ENCODE measurements around the gene TTC16.

DNA sequence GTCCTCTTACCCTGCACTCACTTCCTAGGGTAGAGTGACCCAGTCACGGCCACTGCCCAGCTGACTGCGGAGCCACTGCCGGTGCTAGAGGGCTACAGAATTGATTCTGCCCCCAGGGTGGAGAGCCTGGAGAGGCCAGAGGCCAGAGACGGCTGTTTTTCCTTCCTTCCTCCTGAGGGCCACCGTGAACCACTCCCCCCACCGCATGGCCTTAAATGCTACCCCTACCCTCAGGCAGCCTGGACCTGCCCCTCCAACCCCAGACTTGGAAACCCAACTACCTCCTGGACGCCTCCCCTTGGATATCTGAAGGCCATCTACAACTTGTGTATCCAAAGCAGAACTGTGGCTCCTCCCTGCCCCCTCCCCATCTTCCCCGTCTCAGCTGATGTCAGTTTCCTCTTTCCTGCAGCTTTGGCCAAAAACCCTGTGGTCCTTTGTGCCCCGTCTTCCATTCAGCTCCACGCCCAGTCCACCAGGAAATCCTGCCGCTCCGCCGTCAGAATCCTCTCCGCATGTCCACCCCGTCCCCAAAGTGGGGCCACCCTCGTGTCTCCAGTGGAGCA is 46.3 kb downstream of the TTC16 start:
- TF ChIP-seq, protein P1, sequence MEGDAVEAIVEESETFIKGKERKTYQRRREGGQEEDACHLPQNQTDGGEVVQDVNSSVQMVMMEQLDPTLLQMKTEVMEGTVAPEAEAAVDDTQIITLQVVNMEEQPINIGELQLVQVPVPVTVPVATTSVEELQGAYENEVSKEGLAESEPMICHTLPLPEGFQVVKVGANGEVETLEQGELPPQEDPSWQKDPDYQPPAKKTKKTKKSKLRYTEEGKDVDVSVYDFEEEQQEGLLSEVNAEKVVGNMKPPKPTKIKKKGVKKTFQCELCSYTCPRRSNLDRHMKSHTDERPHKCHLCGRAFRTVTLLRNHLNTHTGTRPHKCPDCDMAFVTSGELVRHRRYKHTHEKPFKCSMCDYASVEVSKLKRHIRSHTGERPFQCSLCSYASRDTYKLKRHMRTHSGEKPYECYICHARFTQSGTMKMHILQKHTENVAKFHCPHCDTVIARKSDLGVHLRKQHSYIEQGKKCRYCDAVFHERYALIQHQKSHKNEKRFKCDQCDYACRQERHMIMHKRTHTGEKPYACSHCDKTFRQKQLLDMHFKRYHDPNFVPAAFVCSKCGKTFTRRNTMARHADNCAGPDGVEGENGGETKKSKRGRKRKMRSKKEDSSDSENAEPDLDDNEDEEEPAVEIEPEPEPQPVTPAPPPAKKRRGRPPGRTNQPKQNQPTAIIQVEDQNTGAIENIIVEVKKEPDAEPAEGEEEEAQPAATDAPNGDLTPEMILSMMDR (IDR thresholded peaks at IDR 0.05; ENCODE audit: poor library complexity), result no peak
- TF ChIP-seq EZH2phosphoT487 (IDR thresholded peaks at IDR 0.05; ENCODE audit: low read depth, severe bottlenecking, unreplicated experiment), result no peak

Data from hepatocyte (in vitro differentiated cells).